H1 (cell line): Measurements from ENCODE around the gene CDH2. TPM values are rescaled to one million over a fixed set of nuclear protein-coding genes. Genes with fewer than 3 reads are reported as not detected.

ENCODE experiments used
- CTCF ChIA-PET: fragments of 300-600 bp; sonication (Branson Sonifier 250); formaldehyde crosslinking; loops from one replicate; lab custom pipeline; 2021; ENCODE audit not compliant: partially characterized antibody; lab: Charles Lee
- POLR2A ChIA-PET: fragments of 300-600 bp; sonication (Branson Sonifier 250); formaldehyde crosslinking; loops from one replicate; lab custom pipeline; 2021; ENCODE audit warnings: inconsistent platforms; ENCODE audit not compliant: partially characterized antibody; lab: Charles Lee
- DNase-seq, 2 experiments: peaks; one replicate each; pipeline versions ENCODE4 v3.0.0 to v3.0.0-alpha.2; 2010 to 2022; ENCODE audit warnings: low spot score in 2 of 2, low read depth in 1 of 2, mixed read lengths in 1 of 2
- FAIRE-seq: peaks from 2 replicates; lab custom pipeline; 2011; peaks lifted over from hg19 to GRCh38; lab: Jason Lieb, UNC
- H2AFZ ChIP-seq: 2 replicates; pipeline ENCODE4 v1.8.1; 2012; ENCODE audit warnings: low read length, inconsistent platforms
- H2AK5ac ChIP-seq: 2 replicates; pipeline ENCODE4 v1.6.1; 2013; ENCODE audit warnings: low read depth, low read length
- H2BK120ac ChIP-seq: replicated peaks from 2 replicates; pipeline ENCODE3; 2013; ENCODE audit warnings: low read depth, low read length, inconsistent platforms
- H2BK12ac ChIP-seq: 2 replicates; pipeline ENCODE4 v1.6.1; 2013; ENCODE audit warnings: low read depth, low read length
- H2BK15ac ChIP-seq: 2 replicates; pipeline ENCODE4 v1.6.1; 2013; ENCODE audit warnings: low read length
- H2BK20ac ChIP-seq: 2 replicates; pipeline ENCODE4 v1.6.1; 2013; ENCODE audit warnings: low read length
- H2BK5ac ChIP-seq: 2 replicates; pipeline ENCODE4 v1.6.1; 2013; ENCODE audit warnings: low read depth, low read length
- H3K14ac ChIP-seq: 2 replicates; pipeline ENCODE4 v1.6.1; 2013; ENCODE audit warnings: inconsistent platforms; ENCODE audit not compliant: insufficient read length
- H3K18ac ChIP-seq: 2 replicates; pipeline ENCODE4 v1.6.1; 2013; ENCODE audit warnings: low read length; ENCODE audit errors: extremely low read depth
- H3K23ac ChIP-seq: 2 replicates; pipeline ENCODE4 v1.6.1; 2013; ENCODE audit warnings: inconsistent platforms; ENCODE audit not compliant: insufficient read length
- H3K23me2 ChIP-seq: 2 replicates; pipeline ENCODE4 v1.6.1; 2013; ENCODE audit warnings: low read depth, low read length
- H3K27ac ChIP-seq: 2 replicates; pipeline ENCODE4 v1.6.1; 2011; ENCODE audit warnings: low read depth, low read length, inconsistent platforms
- H3K27me3 ChIP-seq, 4 experiments: replicated peaks in 1 of 4; 1 replicate in 1 of 4; 2 replicates in 3 of 4; pipeline versions ENCODE4 v1.6.1 to v1.8.1; 2011 to 2013; ENCODE audit warnings: low read length in 3 of 4, mild to moderate bottlenecking in 3 of 4, inconsistent platforms in 2 of 4, mixed read lengths in 2 of 4, moderate library complexity in 1 of 4; ENCODE audit not compliant: control insufficient read depth in 3 of 4, insufficient read depth in 3 of 4; ENCODE audit errors: extremely low read depth in 1 of 4
- H3K36me3 ChIP-seq, 4 experiments: 2 replicates each; pipeline versions ENCODE4 v1.6.1 to v1.8.1; 2011 to 2013; ENCODE audit warnings: mild to moderate bottlenecking in 4 of 4, low read length in 3 of 4, moderate library complexity in 2 of 4, control low read depth in 1 of 4, inconsistent platforms in 1 of 4; ENCODE audit not compliant: insufficient read depth in 4 of 4, control insufficient read depth in 2 of 4
- H3K4ac ChIP-seq: replicated peaks from 2 replicates; pipeline ENCODE3; 2013; ENCODE audit warnings: low read length, low read depth, mixed read lengths, inconsistent platforms; ENCODE audit not compliant: insufficient read length
- H3K4me1 ChIP-seq, 4 experiments: replicated peaks in 1 of 4; 1 replicate in 1 of 4; 2 replicates in 3 of 4; pipeline versions ENCODE4 v1.6.1 to v1.8.1; 2011 to 2013; ENCODE audit warnings: low read length in 3 of 4, inconsistent platforms in 2 of 4, mixed read lengths in 1 of 4; ENCODE audit not compliant: insufficient read depth in 4 of 4, control insufficient read depth in 3 of 4
- H3K4me2 ChIP-seq, 2 experiments: 2 replicates each; pipeline versions ENCODE4 v1.6.1 to v1.8.1; 2011 to 2013; ENCODE audit warnings: low read depth in 2 of 2, low read length in 2 of 2, control low read depth in 1 of 2, inconsistent platforms in 1 of 2, mild to moderate bottlenecking in 1 of 2; ENCODE audit not compliant: insufficient read depth in 1 of 2
- H3K4me3 ChIP-seq, 4 experiments: fragments of 200-600, 300-600 bp in 1 of 4; sonication (generic), shearing (Covaris generic), sonication (Bioruptor Twin) in 1 of 4; 2 replicates each; pipeline versions ENCODE4 v1.5.1 to v1.8.1; 2011 to 2016; ENCODE audit warnings: low read length in 4 of 4, low read depth in 3 of 4, control low read depth in 2 of 4, inconsistent platforms in 2 of 4, mild to moderate bottlenecking in 2 of 4, mixed read lengths in 1 of 4, moderate library complexity in 1 of 4; ENCODE audit not compliant: insufficient read depth in 2 of 4; ENCODE audit errors: extremely low read depth in 1 of 4
- H3K56ac ChIP-seq: replicated peaks from 2 replicates; pipeline ENCODE3; 2013; ENCODE audit warnings: low read depth, mild to moderate bottlenecking, mixed read lengths, low read length, inconsistent platforms; ENCODE audit not compliant: insufficient read length
- H3K79me1 ChIP-seq: 2 replicates; pipeline ENCODE4 v1.6.1; 2013; ENCODE audit warnings: low read depth, low read length, control low read depth
- H3K79me2 ChIP-seq, 2 experiments: 2 replicates each; pipeline versions ENCODE4 v1.6.1 to v1.8.1; 2012 to 2013; ENCODE audit warnings: low read length in 2 of 2, mild to moderate bottlenecking in 2 of 2, inconsistent platforms in 1 of 2; ENCODE audit not compliant: insufficient read depth in 2 of 2, control insufficient read depth in 1 of 2
- H3K9ac ChIP-seq, 4 experiments: replicated peaks in 1 of 4; 1 replicate in 1 of 4; 2 replicates in 3 of 4; pipeline versions ENCODE4 v1.6.1 to v1.8.1; 2011 to 2013; ENCODE audit warnings: low read depth in 3 of 4, low read length in 3 of 4, control low read depth in 2 of 4, mild to moderate bottlenecking in 2 of 4, moderate library complexity in 2 of 4, inconsistent platforms in 1 of 4; ENCODE audit errors: extremely low read depth in 1 of 4
- H3K9me3 ChIP-seq, 2 experiments: 2 replicates each; pipeline versions ENCODE4 v1.6.1 to v1.8.1; 2012 to 2013; ENCODE audit warnings: mild to moderate bottlenecking in 2 of 2, moderate library complexity in 2 of 2, control low read depth in 1 of 2, inconsistent platforms in 1 of 2, low read depth in 1 of 2, low read length in 1 of 2, mixed read lengths in 1 of 2; ENCODE audit not compliant: insufficient read depth in 2 of 2
- H4K20me1 ChIP-seq, 2 experiments: replicated peaks in 1 of 2; 2 replicates each; pipeline versions ENCODE3 to v1.8.1; 2011 to 2013; ENCODE audit warnings: inconsistent platforms in 2 of 2, low read length in 2 of 2, mild to moderate bottlenecking in 1 of 2; ENCODE audit not compliant: insufficient read depth in 2 of 2, control insufficient read depth in 1 of 2
- H4K5ac ChIP-seq: 2 replicates; pipeline ENCODE4 v1.6.1; 2013; ENCODE audit warnings: low read length, low read depth, mixed read lengths, inconsistent platforms; ENCODE audit not compliant: insufficient read length
- H4K8ac ChIP-seq: 2 replicates; pipeline ENCODE4 v1.8.0; 2013; ENCODE audit warnings: mild to moderate bottlenecking, moderate library complexity, low read length, inconsistent platforms; ENCODE audit not compliant: insufficient read depth; ENCODE audit errors: extremely low read depth
- H4K91ac ChIP-seq: replicated peaks from 2 replicates; pipeline ENCODE3; 2013; ENCODE audit warnings: low read length, mixed read lengths, inconsistent platforms; ENCODE audit not compliant: insufficient read length
- ASH2L ChIP-seq: fragments of 200-600, 300-600 bp; sonication (generic); IDR thresholded peaks from one replicate; pipeline ENCODE4 v1.7.1; 2017; ENCODE audit warnings: low read length
- WGBS, 2 experiments: shearing (Covaris generic) in 1 of 2; methylation state at CpG; one replicate each; pipeline versions ENCODE4 v1.1.6 to v1.1.7; 2013 to 2015; ENCODE audit warnings: low lambda C conversion rate in 2 of 2, mixed read lengths in 2 of 2, inconsistent platforms in 1 of 2, low coverage in 1 of 2, missing lambda C conversion rate in 1 of 2; ENCODE audit not compliant: insufficient replicate concordance in 2 of 2, insufficient coverage in 1 of 2, insufficient read length in 1 of 2; ENCODE audit errors: extremely low coverage in 1 of 2, missing lambda C conversion rate in 1 of 2; 5-methylcytosine and 5-hydroxymethylcytosine counted together
- polyA plus RNA-seq, 7 experiments: library from polyadenylated mRNA; depleted of rRNA in 3 of 7; stranded (reverse) in 5 of 7; unstranded in 2 of 7; fragments of >200 nt in 5 of 7; fragments of 200-250 nt in 2 of 7; gene quantifications; 1 replicate in 5 of 7; 2 replicates in 1 of 7; 4 replicates in 1 of 7; pipeline versions ENCODE4 v1.2.1 to v1.2.3, GENCODE V29; 2011 to 2013; ENCODE audit warnings: missing spikeins in 2 of 7, mixed read lengths in 2 of 7
- total RNA-seq: library from RNA; stranded (reverse); fragmentation: NEBNext Ultra II Directional; extraction: Animal tissue kit (Norgen Biotek cat#: 25700); gene quantifications from 2 replicates; pipeline ENCODE4 v1.2.1, GENCODE V29; 2021

The CDH2 gene
- total and polyA plus RNA-seq, 2 of the 8 experiments (the other 6 are each of a cell fraction or from before 2014, with no cell fraction given): 15.0 to 56.5 TPM

DNA sequence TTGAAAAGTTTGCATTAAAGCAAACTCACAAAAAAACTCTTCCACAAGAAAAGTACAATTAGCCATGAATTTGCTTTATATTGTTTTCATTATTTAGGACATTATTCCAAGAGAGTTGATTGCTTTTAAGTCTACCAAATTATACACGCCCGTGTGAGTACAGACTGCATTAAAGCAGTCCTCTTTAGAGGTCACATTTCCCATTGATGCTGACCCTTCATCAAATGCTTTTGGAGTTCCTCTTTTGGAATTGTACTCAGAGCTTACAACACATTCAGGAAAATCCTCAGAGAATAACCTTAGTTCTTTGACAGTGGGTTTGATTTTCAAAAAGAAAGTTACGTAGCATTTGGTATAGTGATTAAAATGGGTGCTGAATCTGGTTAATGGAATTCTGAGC lies 256.1 kb downstream of the CDH2 start:
- no peaks in the 10 kb centered on the region for H4K20me1 ChIP-seq
- H3K14ac ChIP-seq: no peak overlapping the region
- no peak overlapping the region for H2BK15ac ChIP-seq
- no peak overlapping the region for H3K27ac ChIP-seq
- no peak for DNase-seq
- CTCF ChIA-PET: no interaction called here
- no peaks in the 10 kb centered on the region for H3K36me3 ChIP-seq
- H4K8ac ChIP-seq: no peak overlapping the region
- H3K4me1 ChIP-seq: peaks cover 0 to 6% (median 0%) of the 10 kb centered on the region in 4 experiments; a peak in 2 of 7 replicates
- H2BK120ac ChIP-seq: no peak overlapping the region
- no peak overlapping the region for H3K23ac ChIP-seq
- FAIRE-seq: no peak
- no peak overlapping the region for H3K4me2 ChIP-seq
- no peak overlapping the region for H3K9ac ChIP-seq
- no peak overlapping the region for H4K5ac ChIP-seq
- no peak overlapping the region for H3K4ac ChIP-seq
- WGBS, 2 experiments: 98% methylated on average over 3 of the region's 3 CpGs; no CpG with 5 or more reads in 1 of the 2 experiments
- no peak overlapping the region for H4K91ac ChIP-seq
- H3K9me3 ChIP-seq: no peaks in the 10 kb centered on the region
- no peak overlapping the region for H3K4me3 ChIP-seq
- no peak overlapping the region for H3K56ac ChIP-seq
- no peaks in the 10 kb centered on the region for H3K79me2 ChIP-seq
- no peak overlapping the region for H2AFZ ChIP-seq
- H2BK5ac ChIP-seq: no peak overlapping the region
- POLR2A ChIA-PET: no interaction called here
- H2AK5ac ChIP-seq: no peak overlapping the region
- no peaks in the 10 kb centered on the region for H3K23me2 ChIP-seq
- no peak overlapping the region for H2BK20ac ChIP-seq
- no peaks in the 10 kb centered on the region for H3K79me1 ChIP-seq
- no peak overlapping the region for H3K18ac ChIP-seq
- H3K27me3 ChIP-seq: no peaks in the 10 kb centered on the region
- H2BK12ac ChIP-seq: no peak overlapping the region
- TF ChIP-seq ASH2L: no peak
